Colonic mucosa (tissue), 4 donors: ENCODE measurements around the gene GALNT13. TPM values are rescaled to one million over a fixed set of nuclear protein-coding genes. Genes with fewer than 3 reads are reported as not detected.

Source experiments
- DNase-seq: peaks from one replicate; pipeline ENCODE4 v3.0.0-alpha.2; 2020
- H3K27ac ChIP-seq: fragments of 200-600 bp; one replicate; pipeline ENCODE4 v1.8.0; 2021
- H3K27me3 ChIP-seq: fragments of 200-600 bp; one replicate; pipeline ENCODE4 v1.8.0; 2021
- H3K36me3 ChIP-seq: fragments of 200-600 bp; one replicate; pipeline ENCODE4 v1.8.0; 2021
- H3K4me1 ChIP-seq: fragments of 200-600 bp; one replicate; pipeline ENCODE4 v1.8.0; 2021; ENCODE audit warnings: mild to moderate bottlenecking
- H3K4me3 ChIP-seq: fragments of 200-600 bp; one replicate; pipeline ENCODE4 v1.8.0; 2021
- H3K9ac ChIP-seq, 2 donors: one replicate each; pipeline ENCODE4 v1.7.0; 2013; ENCODE audit warnings: control low read depth in 2 of 2, low read depth in 2 of 2, low read length in 2 of 2
- H3K9me3 ChIP-seq: fragments of 200-600 bp; one replicate; pipeline ENCODE4 v1.8.0; 2021
- CTCF ChIP-seq: fragments of 200-600 bp; IDR thresholded peaks from one replicate; pipeline ENCODE4 v1.8.0; 2022; ENCODE audit warnings: antibody characterized with exemption, mild to moderate bottlenecking
- intact Hi-C: fragments of 100-400 bp; cut with DNase I; formaldehyde crosslinking; loops from one replicate; pipeline ENCODE4 v1.14.1; 2022
- total RNA-seq, 2 donors: library from RNA; stranded (reverse); fragmentation: NEBNext Ultra II Directional in 1 of 2; extraction: Animal tissue kit (Norgen Biotek cat#: 25700) in 1 of 2; gene quantifications; one replicate each; pipeline ENCODE4 v1.2.1, GENCODE V29; 2021
- donor health status: healthy.
- donor health status: DM: no; HTN: no; CAD: no.
- donor health status: DM: no; HTN: no; CAD: no.

Gene GALNT13
- total RNA-seq, 2 donors from 2014 or later, result 0.07 to 0.40 TPM

GRCh38 chr2:154381931-154382794, 510.4 kb downstream of the GALNT13 start:
- Histone ChIP-seq H3K36me3 (no peaks in the 10 kb centered on the region), H3K4me1 (no peaks in the 10 kb centered on the region), H3K27ac (no peak overlapping the region), H3K9me3 (no peaks in the 10 kb centered on the region), H3K4me3 (no peak overlapping the region), H3K9ac (no peak overlapping the region), H3K27me3 (no peaks in the 10 kb centered on the region)
- intact Hi-C loops, result no loop called here
- DNase-seq, result no peak
- TF ChIP-seq CTCF, result no peak

- H3K4me1 ChIP-seq, result no peaks in the 10 kb centered on the region
These were observed 514.5 kb downstream of the GALNT13 start for GRCh38 chr2:154386186-154386585.

GRCh38 chr2:154391051-154391450, 519.3 kb downstream of the GALNT13 start:
- no peak for DNase-seq
- intact Hi-C loops, result no loop called here
- Histone ChIP-seq H3K27me3 (no peaks in the 10 kb centered on the region), H3K4me3 (no peak overlapping the region), H3K27ac (no peak overlapping the region), H3K9me3 (no peaks in the 10 kb centered on the region), H3K36me3 (no peaks in the 10 kb centered on the region), H3K9ac (no peak overlapping the region), H3K4me1 (no peaks in the 10 kb centered on the region)
- TF ChIP-seq CTCF, result no peak

More at GRCh38 chr2:154386186-154386585, 514.5 kb downstream of the GALNT13 start:
- Histone ChIP-seq H3K36me3 (no peaks in the 10 kb centered on the region), H3K9me3 (no peaks in the 10 kb centered on the region), H3K27me3 (no peaks in the 10 kb centered on the region), H3K4me3 (no peak overlapping the region), H3K9ac (no peak overlapping the region), H3K27ac (no peak overlapping the region)
- DNase-seq, result no peak
- TF ChIP-seq CTCF, result no peak
- intact Hi-C loops, result no loop called here

- H3K27me3 ChIP-seq, result no peaks in the 10 kb centered on the region
- DNase-seq, result no peak
- no peak overlapping the region for H3K27ac ChIP-seq
- H3K9me3 ChIP-seq, result no peaks in the 10 kb centered on the region
- intact Hi-C loops, result no loop called here
- no peaks in the 10 kb centered on the region for H3K4me1 ChIP-seq
- no peak overlapping the region for H3K9ac ChIP-seq
- H3K4me3 ChIP-seq, result no peak overlapping the region
- no peaks in the 10 kb centered on the region for H3K36me3 ChIP-seq
- TF ChIP-seq CTCF, result no peak
These were observed 520.5 kb downstream of the GALNT13 start for GRCh38 chr2:154392256-154392655.

GRCh38 chr2:154394600-154394999, 522.9 kb downstream of the GALNT13 start:
- Histone ChIP-seq H3K36me3 (no peaks in the 10 kb centered on the region), H3K4me3 (no peak overlapping the region), H3K9ac (no peak overlapping the region), H3K27me3 (no peaks in the 10 kb centered on the region), H3K9me3 (no peaks in the 10 kb centered on the region), H3K27ac (no peak overlapping the region), H3K4me1 (no peaks in the 10 kb centered on the region)
- no peak for DNase-seq
- intact Hi-C loops, result no loop called here
- TF ChIP-seq CTCF, result no peak
